Mesenchymal stem cell (in vitro differentiated cells and primary cell): Measurements from ENCODE around the gene LIMS2.

Experiments used
- DNase-seq: peaks from one replicate; pipeline ENCODE4 v3.0.0-alpha.2; 2013
- H2AFZ ChIP-seq: one replicate; pipeline ENCODE4 v1.6.1; 2013; ENCODE audit warnings: low read depth, mild to moderate bottlenecking, control low read depth, inconsistent platforms, low read length, moderate library complexity
- H2AK5ac ChIP-seq: 2 replicates; pipeline ENCODE4 v1.6.1; 2013; ENCODE audit warnings: low read length, moderate library complexity, mild to moderate bottlenecking, inconsistent platforms; ENCODE audit not compliant: severe bottlenecking
- H2BK120ac ChIP-seq: one replicate; pipeline ENCODE4 v1.6.1; 2013; ENCODE audit warnings: low read depth, mild to moderate bottlenecking, inconsistent platforms, low read length, moderate library complexity
- H2BK12ac ChIP-seq, 2 experiments: one replicate each; pipeline ENCODE4 v1.6.1; 2013; ENCODE audit warnings: inconsistent platforms in 2 of 2, low read length in 2 of 2, mild to moderate bottlenecking in 2 of 2, moderate library complexity in 2 of 2, control low read depth in 1 of 2
- H2BK15ac ChIP-seq: one replicate; pipeline ENCODE4 v1.6.1; 2013; ENCODE audit warnings: mild to moderate bottlenecking, low read depth, inconsistent platforms; ENCODE audit not compliant: poor library complexity, severe bottlenecking
- H2BK5ac ChIP-seq: 2 replicates; pipeline ENCODE4 v1.6.1; 2013; ENCODE audit warnings: low read depth, mild to moderate bottlenecking, low read length, control low read depth, inconsistent platforms; ENCODE audit not compliant: poor library complexity, severe bottlenecking
- H3K14ac ChIP-seq, 2 experiments: one replicate each; pipeline ENCODE4 v1.6.1; 2013; ENCODE audit warnings: inconsistent platforms in 2 of 2, low read length in 2 of 2, control low read depth in 1 of 2, mild to moderate bottlenecking in 1 of 2, moderate library complexity in 1 of 2
- H3K18ac ChIP-seq, 2 experiments: one replicate each; pipeline ENCODE4 v1.6.1; 2013; ENCODE audit warnings: inconsistent platforms in 2 of 2, low read length in 2 of 2, control low read depth in 1 of 2, low read depth in 1 of 2, mild to moderate bottlenecking in 1 of 2
- H3K23ac ChIP-seq, 2 experiments: one replicate each; pipeline ENCODE4 v1.6.1; 2013; ENCODE audit warnings: inconsistent platforms in 2 of 2, low read length in 2 of 2, mild to moderate bottlenecking in 2 of 2, moderate library complexity in 2 of 2, control low read depth in 1 of 2
- H3K27ac ChIP-seq: 2 replicates; pipeline ENCODE4 v1.5.1; 2013; ENCODE audit warnings: mild to moderate bottlenecking, moderate library complexity, low read length, control low read depth, inconsistent platforms; ENCODE audit not compliant: poor library complexity, severe bottlenecking
- H3K27me3 ChIP-seq, 2 experiments: 2 replicates each; pipeline versions ENCODE4 v1.6.1 to v1.7.0; 2013; ENCODE audit warnings: low read length in 2 of 2, mild to moderate bottlenecking in 2 of 2, moderate library complexity in 2 of 2, control low read depth in 1 of 2, inconsistent platforms in 1 of 2; ENCODE audit not compliant: control insufficient read depth in 1 of 2, insufficient read depth in 1 of 2
- H3K36me3 ChIP-seq, 2 experiments: 2 replicates each; pipeline versions ENCODE4 v1.6.1 to v1.7.0; 2013; ENCODE audit warnings: low read length in 2 of 2, control low read depth in 1 of 2, inconsistent platforms in 1 of 2, low read depth in 1 of 2, mild to moderate bottlenecking in 1 of 2; ENCODE audit not compliant: insufficient read depth in 2 of 2, control insufficient read depth in 1 of 2
- H3K4ac ChIP-seq, 2 experiments: one replicate each; pipeline ENCODE4 v1.6.1; 2013; ENCODE audit warnings: inconsistent platforms in 2 of 2, low read length in 2 of 2, mild to moderate bottlenecking in 2 of 2, moderate library complexity in 2 of 2, control low read depth in 1 of 2, low read depth in 1 of 2
- H3K4me1 ChIP-seq: 2 replicates; pipeline ENCODE4 v1.6.1; 2013; ENCODE audit warnings: low read depth, low read length, control low read depth; ENCODE audit not compliant: control insufficient read depth, insufficient read depth
- H3K4me2 ChIP-seq: 2 replicates; pipeline ENCODE4 v1.6.1; 2013; ENCODE audit warnings: low read length, mild to moderate bottlenecking, inconsistent platforms; ENCODE audit not compliant: poor library complexity, severe bottlenecking
- H3K4me3 ChIP-seq, 2 experiments: 2 replicates each; pipeline versions ENCODE4 v1.5.1 to v1.7.0; 2013; ENCODE audit warnings: low read length in 2 of 2, mild to moderate bottlenecking in 2 of 2, control low read depth in 1 of 2, low read depth in 1 of 2; ENCODE audit not compliant: insufficient read depth in 1 of 2
- H3K79me1 ChIP-seq: replicated peaks from 2 replicates; pipeline ENCODE4 v1.6.1; 2013; ENCODE audit warnings: mild to moderate bottlenecking, control low read depth, low read length, inconsistent platforms; ENCODE audit not compliant: poor library complexity, severe bottlenecking
- H3K9ac ChIP-seq: 2 replicates; pipeline ENCODE4 v1.7.0; 2013; ENCODE audit warnings: mild to moderate bottlenecking, low read length, moderate library complexity
- H3K9me3 ChIP-seq: 2 replicates; pipeline ENCODE4 v1.7.0; 2013; ENCODE audit warnings: mild to moderate bottlenecking, low read length; ENCODE audit not compliant: control insufficient read depth
- H4K8ac ChIP-seq: one replicate; pipeline ENCODE4 v1.6.1; 2013; ENCODE audit warnings: inconsistent platforms, mild to moderate bottlenecking, low read length, moderate library complexity
- H4K91ac ChIP-seq: one replicate; pipeline ENCODE4 v1.6.1; 2013; ENCODE audit warnings: mild to moderate bottlenecking, low read length, inconsistent platforms
- WGBS: methylation state at CpG from one replicate; pipeline ENCODE4 v1.1.7; 2013; ENCODE audit warnings: mixed read lengths; 5-methylcytosine and 5-hydroxymethylcytosine counted together

LIMS2 gene

GRCh38 chr2:127705391-127706065 lies 30.2 kb upstream of the LIMS2 start:
- no peak overlapping the region for H3K4ac ChIP-seq
- H4K91ac ChIP-seq = no peak overlapping the region
- H4K8ac ChIP-seq = no peak overlapping the region
- no peak overlapping the region for H3K23ac ChIP-seq
- no peak overlapping the region for H2BK120ac ChIP-seq
- no peak overlapping the region for H2AK5ac ChIP-seq
- 98% methylated on average over 5 of the region's 5 CpGs for WGBS
- H3K27me3 ChIP-seq = no peaks in the 10 kb centered on the region
- H3K4me3 ChIP-seq = no peak overlapping the region
- H3K14ac ChIP-seq = no peak overlapping the region
- no peak overlapping the region for H2BK15ac ChIP-seq
- peaks cover 37 to 51% of the 10 kb centered on the region in 2 experiments for H3K36me3 ChIP-seq
- peak overlapping the region; percentile 68 for H3K9ac ChIP-seq
- no peak overlapping the region for H2AFZ ChIP-seq
- peaks cover 17% of the 10 kb centered on the region for H3K4me1 ChIP-seq
- no peak overlapping the region for H3K27ac ChIP-seq
- H2BK12ac ChIP-seq = no peak overlapping the region
- H3K18ac ChIP-seq = no peak overlapping the region
- H3K4me2 ChIP-seq = no peak overlapping the region
- peaks cover 21% of the 10 kb centered on the region for H3K79me1 ChIP-seq
- H2BK5ac ChIP-seq = no peak overlapping the region
- H3K9me3 ChIP-seq = no peaks in the 10 kb centered on the region
- peak; percentile 7 for DNase-seq

GRCh38 chr2:127704641-127705390 lies 29.5 kb upstream of the LIMS2 start:
- Histone ChIP-seq H3K4me2 (no peak overlapping the region), H3K4me1 (peaks cover 16% of the 10 kb centered on the region), H2AK5ac (no peak overlapping the region), H3K9me3 (no peaks in the 10 kb centered on the region), H2BK120ac (no peak overlapping the region), H2BK5ac (no peak overlapping the region), H3K79me1 (peaks cover 19% of the 10 kb centered on the region), H3K14ac (no peak overlapping the region), H3K9ac (peak overlapping the region; percentile 68), H3K27me3 (no peaks in the 10 kb centered on the region), H3K23ac (no peak overlapping the region), H4K8ac (no peak overlapping the region), H4K91ac (no peak overlapping the region), H3K18ac (no peak overlapping the region), H3K4ac (no peak overlapping the region), H2AFZ (no peak overlapping the region), H2BK15ac (no peak overlapping the region), H3K4me3 (peak overlapping the region in 1 of 2 experiments; percentile 7), H2BK12ac (no peak overlapping the region), H3K36me3 (peaks cover 33 to 44% of the 10 kb centered on the region in 2 experiments), H3K27ac (no peak overlapping the region)
- WGBS = 91% methylated on average over 5 of the region's 5 CpGs
- DNase-seq = no peak

- Histone ChIP-seq H3K9ac (peak overlapping the region; percentile 95), H3K4me3 (peak overlapping the region in 1 of 2 experiments; percentile 92), H3K9me3 (no peaks in the 10 kb centered on the region), H4K8ac (no peak overlapping the region), H3K27ac (no peak overlapping the region), H3K23ac (no peak overlapping the region), H2AK5ac (no peak overlapping the region), H3K4me2 (no peak overlapping the region), H3K18ac (no peak overlapping the region), H2BK120ac (no peak overlapping the region), H3K4ac (no peak overlapping the region), H3K4me1 (peaks cover 15% of the 10 kb centered on the region), H2BK15ac (no peak overlapping the region), H3K36me3 (peaks cover 20 to 29% of the 10 kb centered on the region in 2 experiments), H2BK12ac (no peak overlapping the region), H2AFZ (no peak overlapping the region), H3K14ac (no peak overlapping the region), H4K91ac (no peak overlapping the region), H3K27me3 (no peaks in the 10 kb centered on the region), H3K79me1 (peaks cover 16% of the 10 kb centered on the region), H2BK5ac (no peak overlapping the region)
- DNase-seq = no peak
- WGBS = 85% methylated on average over 4 of the region's 5 CpGs
Observed at GRCh38 chr2:127703282-127703681, 28.0 kb upstream of the LIMS2 start.

- Histone ChIP-seq H3K4me2 (peak overlapping the region; percentile 86), H3K27ac (peak overlapping the region; percentile 58), H3K14ac (no peak overlapping the region), H2AK5ac (no peak overlapping the region), H3K23ac (peak overlapping the region; percentile 53 to 74), H3K18ac (peak overlapping the region; percentile 91 to 98), H3K79me1 (peaks cover 16% of the 10 kb centered on the region), H2BK12ac (no peak overlapping the region), H4K91ac (no peak overlapping the region), H3K4me1 (peaks cover 13% of the 10 kb centered on the region), H2BK5ac (no peak overlapping the region), H3K4me3 (peak overlapping the region; percentile 78 to 92), H2BK120ac (no peak overlapping the region), H3K36me3 (peaks cover 12 to 21% of the 10 kb centered on the region in 2 experiments), H3K9me3 (no peaks in the 10 kb centered on the region), H2BK15ac (peak overlapping the region; percentile 67), H2AFZ (no peak overlapping the region), H3K27me3 (no peaks in the 10 kb centered on the region), H4K8ac (peak overlapping the region; percentile 92), H3K9ac (peak overlapping the region; percentile 95), H3K4ac (peak overlapping the region; percentile 67 to 86)
- 70% methylated on average over 16 of the region's 19 CpGs for WGBS
- DNase-seq = no peak
Observed at GRCh38 chr2:127702395-127703009, 27.2 kb upstream of the LIMS2 start.
